SK-N-SH (cell line): Measurements from ENCODE around the gene MFAP3. TPM values are rescaled to one million over a fixed set of nuclear protein-coding genes. Genes with fewer than 3 reads are reported as not detected.
"Not testable (repeated sequence)": the region's sequence is repeated elsewhere in the genome, so short reads cannot be mapped to it uniquely, and the experiment has no call there.

Experiments used
- CTCF ChIA-PET: fragments of 300-600, 350-600 bp; formaldehyde crosslinking; extraction: SDS; loops from one replicate; lab custom pipeline; 2021; lab: Yijun Ruan, JAX
- POLR2A ChIA-PET: fragments of 350-600 bp; sonication (Branson Sonifier 250); formaldehyde crosslinking; extraction: SDS; loops from one replicate; lab custom pipeline; 2020; ENCODE audit warnings: antibody characterized with exemption, inconsistent platforms; lab: Yijun Ruan, JAX
- DNase-seq: peaks from one replicate; pipeline ENCODE4 v3.0.0; 2012
- H2AFZ ChIP-seq: fragments of 200-600 bp; sonication (generic); 2 replicates; pipeline ENCODE4 v1.8.1; 2016; ENCODE audit warnings: antibody characterized with exemption, mild to moderate bottlenecking, low read depth
- H3F3A ChIP-seq: fragments of 200-600 bp; sonication (generic); replicated peaks from 2 replicates; pipeline ENCODE3; 2016; ENCODE audit warnings: antibody characterized with exemption, mild to moderate bottlenecking; ENCODE audit not compliant: insufficient read depth
- H3K27ac ChIP-seq, 2 experiments: fragments of 200-500 bp in 1 of 2; fragments of 200-600 bp in 1 of 2; sonication (Bioruptor generic) in 1 of 2; sonication (generic), shearing (Covaris generic) in 1 of 2; 2 replicates each; pipeline versions ENCODE4 v1.5.1 to v1.6.1; 2014 to 2016; ENCODE audit warnings: low read depth in 2 of 2, inconsistent platforms in 1 of 2, low read length in 1 of 2, mild to moderate bottlenecking in 1 of 2, mixed read lengths in 1 of 2
- H3K27me3 ChIP-seq: fragments of 200-600 bp; sonication (generic), shearing (Covaris generic); 2 replicates; pipeline ENCODE4 v1.6.1; 2016; ENCODE audit warnings: mixed run types; ENCODE audit not compliant: insufficient read depth
- H3K36me3 ChIP-seq, 2 experiments: fragments of 200-500 bp in 1 of 2; fragments of 200-600 bp in 1 of 2; sonication (Bioruptor generic) in 1 of 2; sonication (generic) in 1 of 2; replicated peaks in 1 of 2; 2 replicates each; pipeline versions ENCODE3 to v1.5.1; 2014 to 2016; ENCODE audit warnings: low read length in 1 of 2, mild to moderate bottlenecking in 1 of 2; ENCODE audit not compliant: insufficient read depth in 2 of 2, control insufficient read depth in 1 of 2
- H3K4me1 ChIP-seq, 2 experiments: fragments of 200-500 bp in 1 of 2; fragments of 200-600 bp in 1 of 2; sonication (Bioruptor generic) in 1 of 2; sonication (generic), shearing (Covaris generic) in 1 of 2; 2 replicates each; pipeline versions ENCODE4 v1.5.1 to v1.6.1; 2014 to 2016; ENCODE audit warnings: low read depth in 1 of 2, low read length in 1 of 2, mixed run types in 1 of 2; ENCODE audit not compliant: insufficient read depth in 2 of 2, control insufficient read depth in 1 of 2
- H3K4me2 ChIP-seq: fragments of 200-600 bp; sonication (generic), shearing (Covaris generic); 2 replicates; pipeline ENCODE4 v1.6.1; 2017; ENCODE audit warnings: mixed run types
- H3K4me3 ChIP-seq, 2 experiments: fragments of 200-500 bp in 1 of 2; fragments of 200-600 bp in 1 of 2; sonication (Bioruptor generic) in 1 of 2; sonication (generic), shearing (Covaris generic) in 1 of 2; 2 replicates each; pipeline versions ENCODE4 v1.5.1 to v1.8.1; 2014 to 2016; ENCODE audit warnings: low read depth in 2 of 2, inconsistent platforms in 1 of 2, low read length in 1 of 2, mild to moderate bottlenecking in 1 of 2, mixed read lengths in 1 of 2, moderate library complexity in 1 of 2
- H3K79me2 ChIP-seq: fragments of 200-600 bp; sonication (generic); 2 replicates; pipeline ENCODE4 v1.8.1; 2017; ENCODE audit warnings: mild to moderate bottlenecking; ENCODE audit not compliant: insufficient read depth
- H3K9ac ChIP-seq: fragments of 200-600 bp; sonication (generic); 2 replicates; pipeline ENCODE4 v1.6.1; 2017; ENCODE audit warnings: mixed run types
- H3K9me2 ChIP-seq: fragments of 200-600 bp; sonication (generic); 2 replicates; pipeline ENCODE4 v1.6.1; 2017; ENCODE audit warnings: mixed run types
- H3K9me3 ChIP-seq: fragments of 200-600 bp; sonication (generic); 2 replicates; pipeline ENCODE4 v1.6.1; 2017; ENCODE audit warnings: mixed run types, mild to moderate bottlenecking, moderate library complexity
- H4K20me1 ChIP-seq: fragments of 200-600 bp; sonication (generic); 2 replicates; pipeline ENCODE4 v1.6.1; 2017; ENCODE audit warnings: mild to moderate bottlenecking, mixed run types; ENCODE audit not compliant: insufficient read depth
- CTCF ChIP-seq: fragments of 200-600 bp; sonication (generic); IDR thresholded peaks from 2 replicates; pipeline ENCODE4 v1.6.1; 2017; ENCODE audit warnings: antibody characterized with exemption, mild to moderate bottlenecking, moderate library complexity
- ELF1 ChIP-seq: IDR thresholded peaks from 2 replicates; pipeline ENCODE4 v1.4.0; 2012
- EP300 ChIP-seq, 2 experiments: IDR thresholded peaks; 2 replicates each; pipeline versions ENCODE4 v1.4.0 to v1.6.1; 2012; ENCODE audit warnings: borderline replicate concordance in 1 of 2, low read depth in 1 of 2, low read length in 1 of 2
- EZH2phosphoT487 ChIP-seq: fragments of 200-600 bp; sonication (generic); IDR thresholded peaks from 2 replicates; pipeline ENCODE4 v1.6.1; 2017; ENCODE audit warnings: low read depth, mixed run types, mild to moderate bottlenecking, antibody characterized with exemption, moderate library complexity, borderline replicate concordance
- FOXJ3 ChIP-seq: sonication (generic); formaldehyde crosslinking; IDR thresholded peaks from 2 replicates; pipeline ENCODE4 v1.5.1; 2020; ENCODE audit warnings: mild to moderate bottlenecking, missing genetic modification reagents
- FOXM1 ChIP-seq: IDR thresholded peaks from 2 replicates; pipeline ENCODE4 v1.4.0; 2012; ENCODE audit warnings: low read depth, mild to moderate bottlenecking
- GABPA ChIP-seq: IDR thresholded peaks from 2 replicates; pipeline ENCODE4 v1.4.0; 2012; ENCODE audit warnings: low read depth, mild to moderate bottlenecking
- MXI1 ChIP-seq: IDR thresholded peaks from 2 replicates; pipeline ENCODE4 v1.6.1; 2012; ENCODE audit warnings: mild to moderate bottlenecking, low read depth, low read length, improper control_type of control experiment
- NFIC ChIP-seq: IDR thresholded peaks from 2 replicates; pipeline ENCODE4 v1.4.0; 2012; ENCODE audit warnings: borderline replicate concordance
- RAD21 ChIP-seq: IDR thresholded peaks from 2 replicates; pipeline ENCODE4 v1.6.1; 2012; ENCODE audit warnings: mild to moderate bottlenecking, low read length
- SMC3 ChIP-seq: IDR thresholded peaks from 2 replicates; pipeline ENCODE4 v1.6.1; 2012; ENCODE audit warnings: low read depth, low read length, improper control_type of control experiment
- TEAD4 ChIP-seq: IDR thresholded peaks from 2 replicates; pipeline ENCODE4 v1.4.0; 2012; ENCODE audit warnings: mild to moderate bottlenecking, borderline replicate concordance; ENCODE audit not compliant: insufficient read depth
- YY1 ChIP-seq: IDR thresholded peaks from 2 replicates; pipeline ENCODE4 v1.4.0; 2012; ENCODE audit warnings: low read depth, mild to moderate bottlenecking
- WGBS: methylation state at CpG from one replicate; pipeline ENCODE4 v1.1.6; 2017; ENCODE audit warnings: low lambda C conversion rate; 5-methylcytosine and 5-hydroxymethylcytosine counted together
- polyA plus RNA-seq, 3 experiments: library from polyadenylated mRNA; depleted of rRNA; stranded (reverse); fragments of >200 nt; gene quantifications; 2 replicates each; pipeline ENCODE4 v1.2.3, GENCODE V29; 2012
- TF ChIP-seq, protein P1 (sequence below): fragments of 150-350 bp; IDR thresholded peaks from 2 replicates; pipeline ENCODE4 v1.6.1; 2017; ENCODE audit warnings: antibody characterized with exemption, low read length, low read depth, borderline replicate concordance

MFAP3 gene
- polyA plus RNA-seq, 1 of the 3 experiments (the other 2 are of a cell fraction): 16.0 TPM

DNA sequence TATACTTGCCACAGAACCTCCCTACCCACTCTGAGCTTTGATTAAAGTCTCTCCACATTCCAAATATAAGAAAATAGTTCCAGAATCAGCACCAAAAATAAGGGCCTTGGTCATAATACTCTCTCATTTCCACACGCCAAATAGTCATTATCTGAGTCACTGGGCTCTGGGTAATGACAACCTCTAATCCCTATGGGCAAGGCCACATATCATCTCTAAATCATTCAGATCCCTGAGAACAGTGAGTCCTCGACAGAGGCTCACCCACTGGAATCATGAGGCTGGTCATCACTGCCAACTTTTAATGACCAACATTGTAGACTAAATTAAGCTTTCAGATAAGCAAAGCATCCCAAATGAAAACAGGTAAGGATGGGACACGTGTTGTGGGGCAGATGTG is 28.1 kb upstream of the MFAP3 start (continued):
- no peak for TF ChIP-seq CTCF

DNA sequence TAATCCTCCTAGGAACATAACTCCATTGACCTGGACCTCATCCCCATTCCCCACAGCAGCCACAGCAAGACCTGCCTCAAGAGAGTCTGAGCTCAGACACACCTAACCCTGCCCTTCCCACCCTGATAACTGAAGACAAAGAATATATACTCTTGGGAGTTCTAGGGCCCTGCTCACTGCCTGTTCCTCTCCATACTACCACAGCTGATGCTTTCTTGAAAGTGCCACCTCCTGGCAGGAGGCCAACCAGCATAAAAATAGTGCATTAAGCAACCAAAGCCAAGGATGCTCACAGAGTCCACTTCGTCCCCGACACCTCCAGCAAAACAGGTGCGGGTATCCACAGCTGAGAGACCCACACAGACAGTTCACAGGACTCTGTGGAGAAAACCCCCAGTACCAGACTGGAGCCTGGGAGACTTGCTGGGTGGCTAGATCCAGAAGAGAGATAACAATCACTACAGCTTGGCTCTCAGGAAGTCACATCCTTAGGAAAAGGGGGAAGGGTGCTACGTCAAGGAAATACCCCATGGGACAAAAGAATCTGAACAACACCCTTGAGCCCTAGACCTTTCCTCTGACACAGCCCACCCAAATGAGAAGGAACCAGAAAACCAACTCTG is 23.6 kb upstream of the MFAP3 start:
- DNase-seq: no peak
- H3K4me3 ChIP-seq: no peak overlapping the region
- no peak overlapping the region for H2AFZ ChIP-seq
- POLR2A ChIA-PET: no interaction called here
- H4K20me1 ChIP-seq: no peaks in the 10 kb centered on the region
- H3K27ac ChIP-seq: no peak overlapping the region
- peaks cover 3% of the 10 kb centered on the region; the same call in 1 of the 2 replicates for H3K79me2 ChIP-seq
- H3K4me1 ChIP-seq: no peaks in the 10 kb centered on the region
- H3K9me3 ChIP-seq: no peaks in the 10 kb centered on the region
- H3K27me3 ChIP-seq: no peaks in the 10 kb centered on the region
- H3F3A ChIP-seq: no peaks in the 10 kb centered on the region
- H3K9ac ChIP-seq: no peak overlapping the region
- WGBS: 87% methylated on average over 4 of the region's 4 CpGs
- no peaks in the 10 kb centered on the region for H3K9me2 ChIP-seq
- H3K4me2 ChIP-seq: no peak overlapping the region
- CTCF ChIA-PET: interaction anchor here (0.7 kb wide), 1 partner anchor 50 kb away, joined by 4 read pairs; no protein-coding TSS in a partner anchor
- TF ChIP-seq EZH2phosphoT487 (no peak), TEAD4 (no peak), GABPA (no peak), RAD21 (no peak), FOXM1 (no peak), FOXJ3 (CRISPR knock-in tag) (no peak), MXI1 (no peak), NFIC (no peak), YY1 (no peak), SMC3 (no peak), ELF1 (no peak), EP300 (IDR thresholded peaks at IDR 0.05; ENCODE audit: borderline replicate concordance in 1 of 2, low read depth in 1 of 2, low read length in 1 of 2) (no peak)
- TF ChIP-seq, protein P1, sequence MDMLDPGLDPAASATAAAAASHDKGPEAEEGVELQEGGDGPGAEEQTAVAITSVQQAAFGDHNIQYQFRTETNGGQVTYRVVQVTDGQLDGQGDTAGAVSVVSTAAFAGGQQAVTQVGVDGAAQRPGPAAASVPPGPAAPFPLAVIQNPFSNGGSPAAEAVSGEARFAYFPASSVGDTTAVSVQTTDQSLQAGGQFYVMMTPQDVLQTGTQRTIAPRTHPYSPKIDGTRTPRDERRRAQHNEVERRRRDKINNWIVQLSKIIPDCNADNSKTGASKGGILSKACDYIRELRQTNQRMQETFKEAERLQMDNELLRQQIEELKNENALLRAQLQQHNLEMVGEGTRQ: no peak
- H3K36me3 ChIP-seq: peaks cover 14 to 18% of the 10 kb centered on the region in 2 experiments

GRCh38 chr5:154018919-154019318 is 19.8 kb upstream of the MFAP3 start:
- 79% methylated on average over 1 of the region's 1 CpG for WGBS
- POLR2A ChIA-PET, H3K27ac ChIP-seq, H3K9me2 ChIP-seq, H3K4me1 ChIP-seq, H3K9me3 ChIP-seq, H2AFZ ChIP-seq, H3K9ac ChIP-seq, H3K4me3 ChIP-seq, H4K20me1 ChIP-seq, H3F3A ChIP-seq, DNase-seq, H3K79me2 ChIP-seq, H3K4me2 ChIP-seq, H3K27me3 ChIP-seq: not testable (repeated sequence)
- CTCF ChIA-PET: interaction anchor here (0.7 kb wide), 1 partner anchor 1302 kb away, joined by 3 read pairs; no protein-coding TSS in a partner anchor
- H3K36me3 ChIP-seq: peaks cover 7 to 15% of the 10 kb centered on the region in 2 experiments
